ENCODE results near the gene HIRA.

Gene HIRA

GRCh38 chr22:19289475-19290161 lies 141.9 kb downstream of the HIRA start:
- no peak for TF ChIP-seq CTCF (IDR thresholded peaks at IDR 0.05; ENCODE audit: low read depth, low read length)
- H3K4me3 ChIP-seq (replicated peaks in 1 of 2; ENCODE audit: low read depth in 2 of 2, low read length in 2 of 2): peak overlapping the region in 1 of 2 donors; percentile 77
- peak; percentile 51 to 74 for DNase-seq (ENCODE audit: low read depth in 2 of 2)

GRCh38 chr22:19287889-19288288 lies 143.6 kb downstream of the HIRA start:
- no peak for TF ChIP-seq CTCF (IDR thresholded peaks at IDR 0.05; ENCODE audit: low read depth, low read length)
- DNase-seq (ENCODE audit: low read depth in 2 of 2): peak; percentile 82 to 94
- no peak overlapping the region for H3K4me3 ChIP-seq (replicated peaks in 1 of 2; ENCODE audit: low read depth in 2 of 2, low read length in 2 of 2)

- DNase-seq (ENCODE audit: low read depth in 2 of 2): peak in 1 of 2 donors; percentile 72
- no peak overlapping the region for H3K4me3 ChIP-seq (replicated peaks in 1 of 2; ENCODE audit: low read depth in 2 of 2, low read length in 2 of 2)
- TF ChIP-seq CTCF (IDR thresholded peaks at IDR 0.05; ENCODE audit: low read depth, low read length): no peak
Measured at GRCh38 chr22:19287076-19287707, 144.3 kb downstream of the HIRA start.

GRCh38 chr22:19285831-19286230 lies 145.7 kb downstream of the HIRA start:
- peak in 1 of 2 donors; percentile 16 for DNase-seq (ENCODE audit: low read depth in 2 of 2)
- no peak overlapping the region for H3K4me3 ChIP-seq (replicated peaks in 1 of 2; ENCODE audit: low read depth in 2 of 2, low read length in 2 of 2)
- TF ChIP-seq CTCF (IDR thresholded peaks at IDR 0.05; ENCODE audit: low read depth, low read length): no peak
